ENCODE results near the gene NBAS. TPM values are rescaled to one million over a fixed set of nuclear protein-coding genes. Genes with fewer than 3 reads are reported as not detected.
A peak's percentile ranks its signal among the peaks of the same experiment; 100 is the strongest.

Gene NBAS
- total and polyA plus RNA-seq, 10 of the 15 experiments (the other 5 are each of a cell fraction or from before 2014, with no cell fraction given) = 4.3 to 32.7 (median 20.8) TPM

- DNase-seq (ENCODE audit: low read depth, low spot score) = peak; percentile 38
- no peaks in the 10 kb centered on the region for H3K9me3 ChIP-seq (replicated peaks; ENCODE audit: control insufficient read depth, insufficient read depth, low read length)
- ChIA-PET POLR2A (no interaction called here), RAD21 (ENCODE audit: unreplicated experiment) (interaction anchor here (0.8 to 1.6 kb wide), 5 partner anchors 414 to 680 kb away, joined by 3 to 5 read pairs (median 4); no protein-coding TSS in a partner anchor), SMC1A (ENCODE audit: uncharacterized antibody, unreplicated experiment) (interaction anchor here (0.5 to 2.5 kb wide), 17 partner anchors 10 to 674 kb away, joined by 3 to 19 read pairs (median 3); no protein-coding TSS in a partner anchor), CTCF (interaction anchor here (0.6 to 3.5 kb wide), 36 partner anchors 9 to 1188 kb away, joined by 3 to 26 read pairs (median 4); partner anchors contain the start of gene NBAS)
- no peaks in the 10 kb centered on the region for H3K36me3 ChIP-seq (ENCODE audit: control insufficient read depth in 2 of 2, insufficient read depth in 2 of 2, low read length in 1 of 2)
- no peak overlapping the region for H3K4me2 ChIP-seq (ENCODE audit: control insufficient read depth, insufficient read depth)
- H3K9ac ChIP-seq (ENCODE audit: control insufficient read depth, insufficient read depth, low read length) = no peak overlapping the region
- intact Hi-C loops (cut with micrococcal nuclease; ENCODE audit: unreplicated experiment) = loop anchor here (5.0 to 10.0 kb wide), 2 partner anchors 422 to 675 kb away; no protein-coding TSS in a partner anchor
- BruUV-seq (replicated peaks) = no TSS peak
- in situ Hi-C loops (cut with MboI) = no loop called here
- no peaks in the 10 kb centered on the region for H3K27me3 ChIP-seq (replicated peaks in 1 of 2; ENCODE audit: control insufficient read depth in 2 of 2, insufficient read depth in 2 of 2, low read length in 1 of 2)
- peak; percentile 99 for ATAC-seq
- H3K79me2 ChIP-seq (ENCODE audit: control insufficient read depth, insufficient read depth, low read length) = no peaks in the 10 kb centered on the region
- H3K4me3 ChIP-seq = no peak overlapping the region
- H3K4me1 ChIP-seq (ENCODE audit: control insufficient read depth, insufficient read depth, low read length) = 0 out of 2 replicates have a peak, but pooled peaks cover 3% of the 10 kb centered on the region
- no peaks in the 10 kb centered on the region for H4K20me1 ChIP-seq (ENCODE audit: control insufficient read depth, insufficient read depth)
- H2AFZ ChIP-seq (ENCODE audit: control insufficient read depth, low read depth, low read length) = peak overlapping the region; percentile 26
- H3K27ac ChIP-seq (ENCODE audit: control insufficient read depth, insufficient read depth) = no peak overlapping the region
- WGBS (ENCODE audit: insufficient coverage, insufficient replicate concordance, low lambda C conversion rate, missing lambda C conversion rate) = 15% methylated on average over 7 of the region's 7 CpGs
- peak; percentile 95 for FAIRE-seq
- TF ChIP-seq ZSCAN29 (IDR thresholded peaks at IDR 0.05) (no peak), ZBTB11 (CRISPR knock-in tag; IDR thresholded peaks at IDR 0.05) (no peak), CHD1 (IDR thresholded peaks at IDR 0.05; ENCODE audit: low read depth, low read length) (no peak), CBFB (IDR thresholded peaks at IDR 0.05; ENCODE audit: low read depth) (0 out of 2 replicates have a peak, but pooled peaks have one; percentile 19), GABPA (IDR thresholded peaks at IDR 0.05; ENCODE audit: low read depth) (no peak), RAD21 (IDR thresholded peaks at IDR 0.05; ENCODE audit: insufficient read depth, low read depth, low read length) (peak; percentile 95), RELA (IDR thresholded peaks at IDR 0.05; ENCODE audit: borderline replicate concordance, partially characterized antibody) (no peak), E2F8 (IDR thresholded peaks at IDR 0.05; ENCODE audit: low read depth, partially characterized antibody) (no peak), SMC3 (IDR thresholded peaks at IDR 0.05; ENCODE audit: borderline replicate concordance, low read length) (peak; percentile 78), NRF1 (conservative IDR thresholded peaks at IDR 0.05; ENCODE audit: low read depth, low read length) (no peak), RUNX3 (IDR thresholded peaks at IDR 0.05; ENCODE audit: low read length) (no peak; the same call in 1 of the 2 replicates)
- TF ChIP-seq, protein P1, sequence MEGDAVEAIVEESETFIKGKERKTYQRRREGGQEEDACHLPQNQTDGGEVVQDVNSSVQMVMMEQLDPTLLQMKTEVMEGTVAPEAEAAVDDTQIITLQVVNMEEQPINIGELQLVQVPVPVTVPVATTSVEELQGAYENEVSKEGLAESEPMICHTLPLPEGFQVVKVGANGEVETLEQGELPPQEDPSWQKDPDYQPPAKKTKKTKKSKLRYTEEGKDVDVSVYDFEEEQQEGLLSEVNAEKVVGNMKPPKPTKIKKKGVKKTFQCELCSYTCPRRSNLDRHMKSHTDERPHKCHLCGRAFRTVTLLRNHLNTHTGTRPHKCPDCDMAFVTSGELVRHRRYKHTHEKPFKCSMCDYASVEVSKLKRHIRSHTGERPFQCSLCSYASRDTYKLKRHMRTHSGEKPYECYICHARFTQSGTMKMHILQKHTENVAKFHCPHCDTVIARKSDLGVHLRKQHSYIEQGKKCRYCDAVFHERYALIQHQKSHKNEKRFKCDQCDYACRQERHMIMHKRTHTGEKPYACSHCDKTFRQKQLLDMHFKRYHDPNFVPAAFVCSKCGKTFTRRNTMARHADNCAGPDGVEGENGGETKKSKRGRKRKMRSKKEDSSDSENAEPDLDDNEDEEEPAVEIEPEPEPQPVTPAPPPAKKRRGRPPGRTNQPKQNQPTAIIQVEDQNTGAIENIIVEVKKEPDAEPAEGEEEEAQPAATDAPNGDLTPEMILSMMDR (IDR thresholded peaks at IDR 0.05 in 2 of 3, conservative IDR thresholded peaks at IDR 0.05 in 1 of 3; ENCODE audit: control insufficient read depth in 2 of 3, extremely low read depth in 1 of 3, insufficient read depth in 1 of 3, low read depth in 3 of 3, low read length in 3 of 3) = peak; percentile 85 to 91 (median 87)
- TF ChIP-seq, protein P2, sequence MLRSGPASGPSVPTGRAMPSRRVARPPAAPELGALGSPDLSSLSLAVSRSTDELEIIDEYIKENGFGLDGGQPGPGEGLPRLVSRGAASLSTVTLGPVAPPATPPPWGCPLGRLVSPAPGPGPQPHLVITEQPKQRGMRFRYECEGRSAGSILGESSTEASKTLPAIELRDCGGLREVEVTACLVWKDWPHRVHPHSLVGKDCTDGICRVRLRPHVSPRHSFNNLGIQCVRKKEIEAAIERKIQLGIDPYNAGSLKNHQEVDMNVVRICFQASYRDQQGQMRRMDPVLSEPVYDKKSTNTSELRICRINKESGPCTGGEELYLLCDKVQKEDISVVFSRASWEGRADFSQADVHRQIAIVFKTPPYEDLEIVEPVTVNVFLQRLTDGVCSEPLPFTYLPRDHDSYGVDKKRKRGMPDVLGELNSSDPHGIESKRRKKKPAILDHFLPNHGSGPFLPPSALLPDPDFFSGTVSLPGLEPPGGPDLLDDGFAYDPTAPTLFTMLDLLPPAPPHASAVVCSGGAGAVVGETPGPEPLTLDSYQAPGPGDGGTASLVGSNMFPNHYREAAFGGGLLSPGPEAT (IDR thresholded peaks at IDR 0.05; ENCODE audit: low read depth) = no peak
These were observed 16.1 kb upstream of the NBAS start for GRCh38 chr2:15577071-15577735.

Data from GM12878 (cell line).